ENCODE measurements around the gene SELENOK. TPM values are rescaled to one million over a fixed set of nuclear protein-coding genes. Genes with fewer than 3 reads are reported as not detected.

The SELENOK gene
- total RNA-seq, 2 donors from 2014 or later, result 36.6 to 41.8 TPM

DNA sequence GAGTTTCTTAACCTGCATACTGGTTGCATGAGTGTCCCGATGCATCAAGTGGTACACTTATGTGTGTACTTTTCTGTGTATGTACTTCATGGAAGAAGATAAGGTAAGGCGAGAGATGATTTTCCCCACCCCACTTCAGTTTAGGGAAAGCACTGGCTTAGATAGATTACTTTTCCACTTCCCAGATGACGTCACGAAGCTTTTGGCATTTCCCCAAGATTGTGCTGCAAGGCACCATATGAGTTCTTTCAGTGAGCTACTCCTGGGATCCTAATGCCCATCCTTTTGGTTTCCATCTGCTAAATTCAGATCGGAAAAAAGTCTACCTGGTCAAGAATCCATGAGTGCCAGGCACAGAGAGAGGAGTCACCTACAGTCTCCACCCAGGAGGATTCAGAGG, 40.8 kb downstream of the SELENOK start:
- Mint-ChIP-seq H3K36me3 (no peaks in the 10 kb centered on the region), H3K9me3 (no peaks in the 10 kb centered on the region), H3K27ac (no peak overlapping the region)
- ATAC-seq (no peak), DNase-seq (ENCODE audit: low spot score in 2 of 2) (no peak)

GRCh38 chr3:53849916-53850315, 41.7 kb downstream of the SELENOK start:
- ATAC-seq, result no peak
- Mint-ChIP-seq H3K36me3 (no peaks in the 10 kb centered on the region), H3K9me3 (no peaks in the 10 kb centered on the region), H3K27ac (no peak overlapping the region)
- DNase-seq (ENCODE audit: low spot score in 2 of 2), result no peak

DNA sequence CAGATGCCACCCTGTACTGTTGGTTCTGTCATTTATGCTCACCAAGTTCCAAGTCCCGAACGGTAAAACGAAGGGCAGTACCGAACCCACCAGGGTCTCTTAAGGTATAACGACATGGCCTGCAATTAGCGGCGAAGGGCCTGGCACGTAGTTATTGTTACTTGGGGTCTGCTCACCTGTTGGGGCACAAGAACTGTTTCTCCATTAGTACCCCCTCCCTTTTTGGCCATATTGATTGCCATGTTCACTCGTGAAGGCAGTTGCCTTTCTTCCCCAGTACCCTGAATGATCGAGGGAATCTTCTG, 44.9 kb downstream of the SELENOK start:
- no peak for ATAC-seq
- Mint-ChIP-seq H3K27ac (no peak overlapping the region), H3K9me3 (no peaks in the 10 kb centered on the region), H3K36me3 (no peaks in the 10 kb centered on the region)
- DNase-seq (ENCODE audit: low spot score in 2 of 2), result no peak

DNA sequence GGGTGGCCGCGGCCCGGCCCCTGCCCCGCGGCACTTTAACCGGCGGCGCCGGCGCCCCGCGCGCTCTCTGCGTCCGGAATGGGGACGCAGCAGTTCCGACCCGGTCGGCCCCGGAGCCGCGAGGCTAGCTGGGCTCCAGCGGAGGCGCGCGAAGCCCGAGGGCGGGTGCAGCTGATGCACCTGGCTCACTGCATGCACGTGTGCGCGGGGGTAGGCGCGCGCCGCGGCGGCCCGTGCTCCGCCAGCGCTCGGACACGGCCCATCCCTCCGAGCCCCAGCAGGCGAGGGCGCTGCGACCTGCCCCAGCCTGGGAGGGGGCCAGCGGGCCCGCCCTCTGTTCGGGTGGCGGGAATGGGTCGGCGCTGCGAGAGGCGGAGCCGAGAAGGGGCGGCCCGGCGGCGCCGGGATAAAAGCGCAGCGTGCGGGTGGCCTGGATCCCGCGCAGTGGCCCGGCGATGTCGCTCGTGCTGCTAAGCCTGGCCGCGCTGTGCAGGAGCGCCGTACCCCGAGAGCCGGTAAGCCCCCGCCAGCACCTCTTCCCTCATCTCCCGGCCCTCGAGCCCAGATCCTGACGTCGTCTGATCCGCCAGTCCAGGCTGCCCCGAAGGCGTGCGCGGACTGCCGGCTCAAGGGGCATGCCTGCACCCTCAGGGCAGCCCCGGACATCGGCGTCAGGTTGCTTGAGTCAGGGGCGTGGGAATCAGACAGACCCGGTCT, 45.4 kb downstream of the SELENOK start, which contains the start of the genes CHDH and IL17RB:
Gene CHDH, minus strand, starts transcription at position 286 of the 717 bp plus-strand sequence. CDS start 22,411 bp downstream, outside the sequence.
Gene IL17RB, plus strand, starts transcription at position 435 of the 717 bp plus-strand sequence. Its CDS starts 21 bp downstream, at position 456.
- H3K36me3 Mint-ChIP-seq, result no peaks in the 10 kb centered on the region
- peak in 1 of 2 donors; percentile 21 for DNase-seq (ENCODE audit: low spot score in 2 of 2)
- no peaks in the 10 kb centered on the region for H3K9me3 Mint-ChIP-seq
- no peak within 1 kb of the TSS for H3K27ac Mint-ChIP-seq
- ATAC-seq, result peak; percentile 44 to 74

DNA sequence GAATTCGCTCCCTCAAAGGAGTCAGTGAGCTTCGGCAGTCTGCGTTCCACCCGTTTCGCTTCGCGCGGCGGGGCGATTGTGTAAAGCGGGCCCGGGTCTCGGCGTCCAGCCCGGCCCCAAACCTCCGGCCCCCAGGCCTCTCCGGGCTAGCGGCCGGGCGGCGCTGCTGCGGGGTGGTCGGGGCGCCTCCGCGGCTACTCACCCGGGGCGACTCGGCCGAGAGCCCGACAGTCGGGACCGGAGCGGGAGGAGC, 45.9 kb downstream of the SELENOK start:
- ATAC-seq (peak in 1 of 2 donors; percentile 31), DNase-seq (ENCODE audit: low spot score in 2 of 2) (no peak)
- Mint-ChIP-seq H3K27ac (no peak overlapping the region), H3K36me3 (no peaks in the 10 kb centered on the region), H3K9me3 (no peaks in the 10 kb centered on the region)

DNA sequence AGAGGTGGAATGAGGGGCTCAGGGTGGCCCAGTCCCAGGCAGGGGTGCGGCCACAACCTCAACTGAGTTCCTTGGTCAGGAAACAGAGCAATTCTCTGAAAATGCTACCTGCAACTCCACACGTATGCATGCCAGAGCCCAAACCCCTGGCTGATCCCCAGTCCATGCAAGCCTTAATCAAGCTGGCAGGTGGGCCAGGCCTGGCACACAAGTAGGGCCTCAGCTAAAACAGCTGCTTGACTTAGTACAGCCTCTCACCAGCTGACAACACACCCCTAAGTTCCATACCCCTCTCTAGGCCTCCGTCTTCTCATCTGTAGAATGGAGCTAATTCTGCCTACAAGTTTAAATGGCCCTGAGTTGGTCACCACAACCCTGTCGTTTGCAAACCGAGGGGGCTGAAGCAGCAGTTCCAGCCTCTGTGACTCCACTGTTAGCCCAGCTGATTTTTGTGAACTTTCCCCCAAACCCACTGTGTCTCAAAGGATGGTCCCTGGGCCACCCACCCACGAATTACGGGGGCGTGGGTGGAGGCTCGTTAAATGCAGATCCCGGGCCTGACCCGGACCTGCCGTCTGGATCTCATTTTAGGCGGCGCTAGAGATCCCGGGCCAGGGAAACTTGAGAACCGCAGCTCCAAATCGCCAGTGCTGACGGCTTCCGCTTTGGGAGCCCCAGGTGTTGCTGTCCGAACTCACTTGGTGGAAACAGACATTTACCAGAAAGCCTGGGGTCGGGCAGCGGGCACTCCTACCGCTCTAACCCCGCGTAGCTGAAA, 46.4 kb downstream of the SELENOK start:
- DNase-seq (ENCODE audit: low spot score in 2 of 2) (no peak), ATAC-seq (no peak)
- no peaks in the 10 kb centered on the region for H3K9me3 Mint-ChIP-seq
- no peak overlapping the region for H3K27ac Mint-ChIP-seq
- H3K36me3 Mint-ChIP-seq, result no peaks in the 10 kb centered on the region

GRCh38 chr3:53844262-53845102, 47.2 kb downstream of the SELENOK start:
- Mint-ChIP-seq H3K27ac (peak overlapping the region in 1 of 2 donors; percentile 27), H3K36me3 (no peaks in the 10 kb centered on the region), H3K9me3 (no peaks in the 10 kb centered on the region)
- DNase-seq (ENCODE audit: low spot score in 2 of 2) (no peak), ATAC-seq (no peak)

DNA sequence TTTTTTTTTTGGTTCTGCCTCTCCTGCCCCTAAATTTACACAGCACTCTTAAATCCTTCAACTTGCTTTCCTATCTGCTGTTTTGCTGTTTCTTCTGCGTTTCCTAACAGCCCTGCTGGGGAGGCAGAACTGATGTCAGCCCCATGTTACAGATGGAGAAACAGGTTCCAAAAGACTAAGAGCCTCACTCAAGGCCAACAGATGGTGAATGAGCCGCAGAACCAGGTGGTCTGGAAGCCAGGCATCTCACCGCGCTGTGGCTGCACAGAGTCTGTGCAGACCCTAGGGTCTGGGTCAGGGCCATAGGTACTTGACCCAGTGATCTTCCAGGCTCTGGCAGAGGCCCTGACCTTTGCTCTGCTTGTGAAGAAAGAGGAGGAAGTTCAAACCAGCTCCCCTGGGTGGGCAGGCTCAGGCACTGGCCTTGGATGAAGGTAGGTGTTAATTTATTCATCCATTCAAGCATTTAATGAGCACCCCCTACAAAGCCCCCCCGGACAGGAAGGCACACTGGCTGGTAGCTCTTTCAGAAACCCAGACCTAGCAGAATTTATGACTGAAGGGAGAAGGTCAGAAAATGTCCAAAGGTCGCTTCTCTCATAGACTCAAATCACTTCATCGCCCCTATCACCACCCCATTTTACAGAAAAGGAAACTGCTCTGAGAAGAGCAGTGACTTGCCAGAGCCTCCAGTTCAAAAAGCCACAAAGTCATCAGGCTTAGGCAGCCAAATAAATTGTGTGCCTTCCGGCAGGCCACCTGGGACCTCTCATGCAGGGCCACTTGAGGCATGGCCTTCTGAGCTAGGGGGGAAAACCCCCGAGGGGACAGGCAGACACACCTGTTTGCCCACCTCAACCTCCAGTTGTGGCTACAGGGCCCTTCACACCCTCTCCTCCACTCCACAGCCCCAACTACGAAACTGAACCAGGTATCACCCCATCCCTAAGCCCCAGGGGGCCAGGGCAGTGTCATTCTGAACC, 48.2 kb downstream of the SELENOK start:
- DNase-seq (ENCODE audit: low spot score in 2 of 2) (no peak), ATAC-seq (no peak)
- Mint-ChIP-seq H3K27ac (peak overlapping the region in 1 of 2 donors; percentile 27), H3K36me3 (no peaks in the 10 kb centered on the region), H3K9me3 (no peaks in the 10 kb centered on the region)

GRCh38 chr3:53842436-53843194, 49.0 kb downstream of the SELENOK start:
- ATAC-seq (no peak), DNase-seq (ENCODE audit: low spot score in 2 of 2) (no peak)
- Mint-ChIP-seq H3K9me3 (no peaks in the 10 kb centered on the region), H3K36me3 (no peaks in the 10 kb centered on the region), H3K27ac (no peak overlapping the region)

- H3K36me3 Mint-ChIP-seq, result no peaks in the 10 kb centered on the region
- ATAC-seq (no peak), DNase-seq (ENCODE audit: low spot score in 2 of 2) (no peak)
- no peaks in the 10 kb centered on the region for H3K9me3 Mint-ChIP-seq
- H3K27ac Mint-ChIP-seq, result no peak overlapping the region
These were observed 50.4 kb downstream of the SELENOK start for GRCh38 chr3:53841296-53841695.

GRCh38 chr3:53837331-53837730, 54.3 kb downstream of the SELENOK start:
- DNase-seq (ENCODE audit: low spot score in 2 of 2) (no peak), ATAC-seq (no peak)
- H3K9me3 Mint-ChIP-seq, result no peaks in the 10 kb centered on the region
- H3K36me3 Mint-ChIP-seq, result no peaks in the 10 kb centered on the region
- no peak overlapping the region for H3K27ac Mint-ChIP-seq

- ATAC-seq (no peak), DNase-seq (ENCODE audit: low spot score in 2 of 2) (no peak)
- H3K36me3 Mint-ChIP-seq, result no peaks in the 10 kb centered on the region
- no peaks in the 10 kb centered on the region for H3K9me3 Mint-ChIP-seq
- peak overlapping the region in 1 of 2 donors; percentile 24 for H3K27ac Mint-ChIP-seq
These were observed 55.4 kb downstream of the SELENOK start for GRCh38 chr3:53836084-53836872.

DNA sequence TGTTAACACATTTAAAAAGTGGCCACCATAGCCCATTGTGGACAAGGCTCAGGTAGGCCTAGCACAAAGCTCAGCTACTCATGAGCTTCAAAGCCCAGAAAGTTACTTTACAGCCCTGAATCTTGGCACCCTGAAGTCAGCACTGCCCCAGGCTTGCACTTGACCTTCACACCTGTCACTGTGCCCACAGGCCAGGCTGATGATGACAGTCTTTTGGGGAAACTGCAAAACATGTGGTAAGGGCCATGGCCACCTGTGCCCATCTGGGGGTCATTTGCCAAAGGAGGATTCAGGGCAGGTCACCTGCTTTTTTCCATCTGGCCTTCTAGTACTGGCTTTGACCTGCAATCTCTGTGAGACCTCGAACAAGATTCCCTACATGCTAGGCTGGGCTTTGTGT, 56.4 kb downstream of the SELENOK start:
- Mint-ChIP-seq H3K36me3 (no peaks in the 10 kb centered on the region), H3K27ac (no peak overlapping the region), H3K9me3 (no peaks in the 10 kb centered on the region)
- ATAC-seq, result no peak
- DNase-seq (ENCODE audit: low spot score in 2 of 2), result no peak

- Mint-ChIP-seq H3K27ac (no peak overlapping the region), H3K9me3 (no peaks in the 10 kb centered on the region), H3K36me3 (no peaks in the 10 kb centered on the region)
- DNase-seq (ENCODE audit: low spot score in 2 of 2) (no peak), ATAC-seq (no peak)
These were observed 57.1 kb downstream of the SELENOK start for GRCh38 chr3:53834429-53835095.

Measured in activated naive CD4-positive, alpha-beta T cell treated with anti-CD3 and anti-CD28 coated beads, Interleukin-2, amount 50 U/mL, for 72 hours (primary cell).